Activated naive CD4-positive, alpha-beta T cell treated with anti-CD3 and anti-CD28 coated beads, Interleukin-2, amount 50 U/mL, for 16 hours (primary cell): ENCODE data around the gene MAB21L3.

ENCODE experiments used
- DNase-seq: peaks from one replicate; pipeline ENCODE4 v3.0.0-alpha.2; 2020

MAB21L3 gene

GRCh38 chr1:116110567-116111523 is at the start of gene MAB21L3:
MAB21L3 (plus strand) TSS chr1:116111399; CDS start chr1:116112616, 1,217 bp downstream.
- no peak for DNase-seq

DNA sequence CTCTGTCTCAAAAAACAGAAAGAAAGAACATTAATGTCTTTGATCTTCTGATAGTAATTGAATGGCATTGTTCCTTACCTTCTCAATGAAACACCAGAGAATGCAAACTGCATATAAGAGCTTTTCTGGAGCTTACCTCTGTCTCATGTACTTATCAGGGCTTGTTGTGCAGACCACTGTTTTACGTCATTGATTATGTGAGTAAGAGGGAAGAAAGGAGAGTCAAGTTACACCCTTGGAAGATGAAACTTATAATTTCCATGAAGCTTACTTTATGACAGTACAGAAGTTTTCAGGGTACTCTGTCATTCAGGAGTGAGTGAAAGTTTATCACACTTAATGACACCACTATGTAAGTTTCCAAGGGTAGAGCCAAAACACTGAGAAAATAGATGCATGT is 49.0 kb upstream of the MAB21L3 start:
- no peak for DNase-seq

- no peak for DNase-seq
Observed at GRCh38 chr1:116064616-116065015, 46.6 kb upstream of the MAB21L3 start.

GRCh38 chr1:116066868-116067565 is 44.2 kb upstream of the MAB21L3 start:
- no peak for DNase-seq

- DNase-seq: no peak
Observed at GRCh38 chr1:116067566-116067890, 43.7 kb upstream of the MAB21L3 start.

- DNase-seq: no peak
Observed at GRCh38 chr1:116075575-116075974, 35.6 kb upstream of the MAB21L3 start.

DNA sequence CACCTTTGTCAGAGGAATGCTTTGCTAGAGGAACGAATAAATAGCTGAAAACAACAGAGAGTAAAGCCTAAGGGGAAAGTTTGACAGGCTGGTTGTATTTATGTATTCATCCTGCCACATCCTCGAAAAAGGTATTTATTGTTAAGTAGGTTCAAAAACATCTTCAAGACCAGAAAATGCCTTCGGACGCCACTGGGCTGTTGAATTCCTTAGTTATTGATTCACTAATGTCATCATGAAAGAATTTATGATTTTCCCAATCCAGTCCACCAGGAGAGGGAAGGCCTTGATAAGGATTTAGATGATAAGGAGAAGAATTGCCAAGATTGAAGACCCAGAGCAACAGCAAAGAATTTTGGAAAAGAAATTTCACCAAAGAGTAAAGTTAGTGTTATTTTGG is 35.2 kb upstream of the MAB21L3 start:
- DNase-seq: no peak

- DNase-seq: no peak
Observed at GRCh38 chr1:116076831-116077230, 34.4 kb upstream of the MAB21L3 start.

DNA sequence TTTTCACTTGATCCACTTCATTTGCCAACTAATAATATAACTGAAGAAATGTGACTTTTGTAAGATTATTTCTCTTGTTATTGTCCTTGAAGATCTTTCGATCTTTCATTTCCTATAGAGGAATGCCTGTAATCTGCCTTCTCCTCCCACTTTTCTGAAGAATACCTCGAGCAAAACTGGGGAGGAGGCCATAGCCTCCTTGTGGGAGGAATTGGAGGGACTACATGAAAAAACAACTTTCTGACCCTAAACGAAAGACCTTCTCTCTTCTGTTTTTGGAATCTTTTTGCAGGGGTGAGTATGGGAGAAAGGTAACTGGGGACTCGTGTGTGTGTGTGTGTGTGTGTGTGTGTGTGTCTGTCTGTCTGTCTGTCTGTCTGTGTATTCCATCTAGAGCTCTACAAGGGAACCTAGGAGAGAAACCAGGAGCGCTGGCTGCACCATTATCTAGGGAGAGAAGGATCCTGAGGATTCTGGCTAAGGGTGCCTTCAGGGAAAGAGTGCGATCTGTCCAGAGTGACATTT is 32.4 kb upstream of the MAB21L3 start:
- DNase-seq: no peak

- no peak for DNase-seq
Observed at GRCh38 chr1:116087628-116088027, 23.6 kb upstream of the MAB21L3 start.

- no peak for DNase-seq
Observed at GRCh38 chr1:116089870-116090269, 21.3 kb upstream of the MAB21L3 start.

DNA sequence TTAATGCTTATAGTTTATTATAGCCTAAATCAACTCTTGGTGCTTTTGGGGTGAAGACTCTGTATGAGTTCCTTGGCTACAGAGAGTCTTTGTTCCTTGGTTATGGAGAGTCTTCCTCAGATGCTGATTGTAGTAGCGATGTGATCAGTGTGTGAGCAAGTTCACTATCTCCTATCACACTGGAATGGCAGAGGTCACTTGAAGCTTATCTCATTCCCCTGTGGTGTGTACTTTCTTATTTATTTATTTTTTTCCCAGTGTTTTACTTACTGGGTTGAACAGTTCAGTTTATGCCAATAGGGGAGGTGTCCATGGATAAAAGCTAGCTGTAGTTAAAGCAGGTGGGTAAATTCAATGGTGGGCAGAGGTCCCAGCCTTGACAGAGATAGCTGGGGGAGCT is 20.1 kb upstream of the MAB21L3 start:
- DNase-seq: no peak

- no peak for DNase-seq
Observed at GRCh38 chr1:116092752-116093489, 18.3 kb upstream of the MAB21L3 start.

DNA sequence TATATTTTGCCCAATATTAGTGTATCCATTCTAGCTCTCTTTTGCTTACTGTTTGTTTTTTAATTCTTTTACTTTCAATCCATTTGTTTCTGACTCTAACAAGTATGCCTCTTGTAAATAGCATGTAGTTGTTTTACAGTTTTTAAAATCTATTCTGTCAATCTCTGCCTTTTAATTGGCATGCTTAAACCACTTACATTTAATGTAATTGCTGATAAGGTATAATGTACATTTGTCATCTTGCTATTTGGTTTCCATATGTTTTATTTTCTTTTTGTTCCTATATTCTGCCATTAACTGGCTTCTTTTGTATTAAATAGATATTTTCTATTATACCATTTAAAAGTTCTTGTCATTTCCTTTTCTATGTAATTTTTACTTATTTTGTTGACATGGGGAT is 16.2 kb upstream of the MAB21L3 start:
- no peak for DNase-seq

- no peak for DNase-seq
Observed at GRCh38 chr1:116096013-116096618, 15.1 kb upstream of the MAB21L3 start.

- no peak for DNase-seq
Observed at GRCh38 chr1:116097626-116098025, 13.6 kb upstream of the MAB21L3 start.

- no peak for DNase-seq
Observed at GRCh38 chr1:116099379-116099778, 11.8 kb upstream of the MAB21L3 start.

- no peak for DNase-seq
Observed at GRCh38 chr1:116099919-116100318, 11.3 kb upstream of the MAB21L3 start.

DNA sequence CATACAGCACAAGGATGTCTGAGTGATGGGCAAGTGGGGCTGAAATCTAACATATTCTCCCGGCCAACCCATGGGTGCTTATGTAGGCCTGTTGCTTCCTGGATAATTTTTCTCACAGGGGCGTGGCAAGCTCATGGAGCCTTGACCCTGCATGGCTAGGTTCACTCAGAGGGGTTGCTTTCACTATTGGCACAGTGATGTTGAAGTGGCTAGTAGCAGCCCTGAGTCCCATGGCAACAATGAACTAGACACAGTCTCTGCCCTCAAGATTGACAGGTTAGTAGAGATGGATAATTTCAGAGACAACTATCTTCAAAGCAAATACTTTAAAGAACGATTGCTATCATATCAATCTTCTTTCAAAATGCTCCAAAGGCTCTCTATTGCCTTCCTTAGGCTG is 6.5 kb upstream of the MAB21L3 start:
- no peak for DNase-seq

GRCh38 chr1:116105996-116106395 is 5.2 kb upstream of the MAB21L3 start:
- no peak for DNase-seq

- DNase-seq: no peak
Observed at GRCh38 chr1:116106646-116107045, 4.6 kb upstream of the MAB21L3 start.

DNA sequence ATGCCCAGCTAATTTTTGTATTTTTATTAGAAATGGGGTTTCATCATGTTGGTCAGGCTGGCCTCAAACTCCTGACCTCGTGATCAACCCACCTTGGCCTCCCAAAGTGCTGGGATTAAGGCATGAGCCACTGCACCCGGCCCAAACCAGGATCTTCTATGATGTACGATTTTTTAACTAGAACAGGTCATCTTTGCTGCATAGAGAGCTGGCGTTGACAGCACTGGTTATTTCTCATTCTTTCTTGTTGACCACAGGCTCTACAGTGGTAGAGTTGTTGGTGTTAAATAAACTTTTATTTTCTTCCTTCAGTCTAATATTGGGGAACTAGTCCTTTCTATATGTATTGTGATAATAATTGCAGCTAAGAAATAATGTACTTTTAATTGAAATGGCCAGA is 3.8 kb upstream of the MAB21L3 start:
- no peak for DNase-seq

DNA sequence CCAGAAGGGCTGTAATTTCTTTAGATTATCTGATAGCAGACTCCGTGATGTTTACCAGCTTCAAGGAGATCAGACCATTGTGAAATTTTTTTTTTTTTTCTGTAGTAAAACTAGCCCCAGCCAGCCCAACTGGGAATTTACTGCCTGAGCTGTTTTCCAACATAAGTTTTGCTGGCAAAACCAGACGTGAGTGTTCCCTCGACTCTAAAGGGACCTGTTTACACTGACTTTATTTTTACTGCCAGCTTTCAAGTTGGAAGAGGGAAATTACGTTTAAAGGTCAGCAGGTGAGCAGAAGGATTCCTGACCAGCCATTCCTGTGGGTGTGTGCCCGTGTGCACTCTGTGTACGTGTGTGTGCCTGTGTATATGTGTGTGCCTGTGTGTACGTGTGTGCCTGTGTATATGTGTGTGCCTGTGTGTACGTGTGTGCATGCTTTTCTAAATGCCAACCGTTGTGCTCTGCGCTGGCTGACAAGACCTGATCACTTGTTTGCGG is 374 bp downstream of the MAB21L3 start:
- no peak for DNase-seq
